HG03039 (cell line): ENCODE results near the gene LIPH.

Source experiments
- ATAC-seq: cut with Tn5 transposase; IDR thresholded peaks from one replicate; pipeline ENCODE4 v1.9.1; 2021; ENCODE audit warnings: mild to moderate bottlenecking, moderate library complexity; ENCODE audit not compliant: unreplicated experiment

Gene LIPH

GRCh38 chr3:185549122-185549521, 3.3 kb downstream of the LIPH start:
- ATAC-seq: no peak

GRCh38 chr3:185540695-185541094, 11.7 kb downstream of the LIPH start:
- no peak for ATAC-seq

GRCh38 chr3:185539934-185540333, 12.5 kb downstream of the LIPH start:
- no peak for ATAC-seq

- peak; percentile 97 for ATAC-seq
Measured at GRCh38 chr3:185537369-185537970, 14.9 kb downstream of the LIPH start.

GRCh38 chr3:185534511-185534910, 17.9 kb downstream of the LIPH start:
- ATAC-seq: no peak

- ATAC-seq: no peak
Measured at GRCh38 chr3:185532901-185533300, 19.5 kb downstream of the LIPH start.

GRCh38 chr3:185530856-185531255, 21.5 kb downstream of the LIPH start:
- no peak for ATAC-seq

- ATAC-seq: no peak
Measured at GRCh38 chr3:185528532-185528931, 23.9 kb downstream of the LIPH start.

- no peak for ATAC-seq
Measured at GRCh38 chr3:185527364-185527763, 25.0 kb downstream of the LIPH start.

GRCh38 chr3:185526349-185526951, 25.9 kb downstream of the LIPH start:
- ATAC-seq: no peak

- ATAC-seq: no peak
Measured at GRCh38 chr3:185521349-185522138, 30.8 kb downstream of the LIPH start.

GRCh38 chr3:185519021-185519420, 33.4 kb downstream of the LIPH start:
- ATAC-seq: no peak

- no peak for ATAC-seq
Measured at GRCh38 chr3:185517387-185518130, 34.8 kb downstream of the LIPH start.

- ATAC-seq: no peak
Measured at GRCh38 chr3:185511711-185512110, 40.7 kb downstream of the LIPH start.

- ATAC-seq: no peak
Measured at GRCh38 chr3:185508335-185508991, 43.9 kb downstream of the LIPH start.

- ATAC-seq: no peak
Measured at GRCh38 chr3:185507883-185508282, 44.5 kb downstream of the LIPH start.

- ATAC-seq: no peak
Measured at GRCh38 chr3:185504636-185505035, 47.8 kb downstream of the LIPH start.

GRCh38 chr3:185503521-185503920, 48.9 kb downstream of the LIPH start:
- ATAC-seq: no peak

- ATAC-seq: no peak
Measured at GRCh38 chr3:185502987-185503386, 49.4 kb downstream of the LIPH start.

GRCh38 chr3:185498503-185499396, 53.6 kb downstream of the LIPH start, which contains the start of gene TMEM41A:
Gene TMEM41A, minus strand, starts transcription at chr3:185499035. Its CDS starts 74 bp downstream, at chr3:185498961.
- ATAC-seq: peak; percentile 90
